K562 (cell line): ENCODE measurements around the gene HAUS3. TPM values are rescaled to one million over a fixed set of nuclear protein-coding genes. Genes with fewer than 3 reads are reported as not detected.

Source experiments
- C11orf30 ChIP-seq: fragments of 450-650 bp; IDR thresholded peaks from 2 replicates; pipeline ENCODE4 v1.6.1; 2016; ENCODE audit warnings: low read depth, mild to moderate bottlenecking
- CBFA2T3 ChIP-seq: fragments of 450-650 bp; IDR thresholded peaks from 2 replicates; pipeline ENCODE4 v1.6.1; 2017
- CTCFL ChIP-seq: IDR thresholded peaks from 2 replicates; pipeline ENCODE4 v1.6.1; 2011; ENCODE audit warnings: borderline replicate concordance, low read depth, mild to moderate bottlenecking, moderate library complexity, low read length; ENCODE audit not compliant: insufficient read depth, poor library complexity, severe bottlenecking
- NONO ChIP-seq, 2 experiments: fragments of 200-400 bp in 1 of 2; fragments of 450-650 bp in 1 of 2; formaldehyde crosslinking in 1 of 2; IDR thresholded peaks; 2 replicates each; pipeline ENCODE4 v1.6.1; 2017; ENCODE audit warnings: low read depth in 2 of 2, mild to moderate bottlenecking in 2 of 2, moderate library complexity in 2 of 2, low read length in 1 of 2
- ZNF316 ChIP-seq: fragments of 450-650 bp; IDR thresholded peaks from 2 replicates; pipeline ENCODE4 v1.6.1; 2016
- polyA plus RNA-seq, 8 experiments: library from polyadenylated mRNA; depleted of rRNA in 4 of 8; stranded (reverse) in 5 of 8; unstranded in 3 of 8; fragments of >200 nt; fragmentation: Nextera tagmentation in 2 of 8; fragmentation: Illumina TruSeq in 1 of 8; extraction: Ambion mirVana in 2 of 8; extraction: Trizol in 1 of 8; gene quantifications; 2 replicates each; pipeline versions ENCODE4 v1.2.1 to v1.2.3, GENCODE V29; 2011 to 2014; ENCODE audit warnings: inconsistent platforms in 1 of 8, missing spikeins in 1 of 8
- small RNA-seq: library from RNA; depleted of rRNA; stranded (forward); fragments of <200 nt; gene quantifications from one replicate; pipeline ENCODE3, GENCODE V24; 2014
- total RNA-seq, 7 experiments: library from RNA; depleted of rRNA in 6 of 7; stranded (reverse); fragments of >200 nt in 6 of 7; fragmentation: Illumina TruSeq in 2 of 7; extraction: Trizol in 2 of 7; gene quantifications; 2 replicates each; pipeline versions ENCODE4 v1.2.1 to v1.2.3, GENCODE V29; 2011 to 2021; ENCODE audit warnings: low replicate concordance in 1 of 7

The HAUS3 gene
- total and polyA plus RNA-seq, 9 of the 15 experiments (the other 6 are each of a cell fraction or from before 2014, with no cell fraction given): 8.9 to 25.7 (median 21.5) TPM

- TF ChIP-seq CTCFL: no peak
- TF ChIP-seq ZNF316: peak; percentile 72
- TF ChIP-seq CBFA2T3: no peak
- peak; percentile 52; the same call in 1 of the 2 replicates for TF ChIP-seq C11orf30
- TF ChIP-seq NONO (IDR thresholded peaks at IDR 0.05; ENCODE audit: low read depth in 2 of 2, low read length in 1 of 2): no peak
Observed at GRCh38 chr4:2178986-2179385, 62.9 kb downstream of the HAUS3 start (continued).

Small RNA genes within 50 kb of the gene (small RNA-seq; reads per million reads assigned to genes)
- gene COX6B1P5: not detected

Other genes with a start within 250 kb of the HAUS3 start
- 29.1 and 33.3 TPM in 2 replicates for gene NELFA, start 233.1 kb downstream of the HAUS3 start, total RNA-seq (2014; rRNA removed)
- 10.6 and 12.0 TPM in 2 replicates for gene NELFA, start 233.1 kb downstream of the HAUS3 start, total RNA-seq (2014; rRNA removed; fragmentation: Illumina TruSeq; extraction: Trizol)
- 16.4 and 18.9 TPM in 2 replicates for gene NELFA, start 233.1 kb downstream of the HAUS3 start, total RNA-seq (2015; rRNA removed; fragmentation: Illumina TruSeq; extraction: Trizol)
- 59.6 and 63.0 TPM in 2 replicates for gene NELFA, start 233.1 kb downstream of the HAUS3 start, total RNA-seq (2021)
- gene NELFA, start 233.1 kb downstream of the HAUS3 start, polyA plus RNA-seq (2011; rRNA removed): 12.9 and 28.3 TPM in 2 replicates
- 14.8 and 32.1 TPM in 2 replicates for gene NELFA, start 233.1 kb downstream of the HAUS3 start, polyA plus RNA-seq (2014; fragmentation: Illumina TruSeq; extraction: Trizol)
- gene NELFA, start 233.1 kb downstream of the HAUS3 start, polyA plus RNA-seq (2014; fragmentation: Nextera tagmentation; extraction: Ambion mirVana): 1 to 10 TPM in 1 of 2 experiments, under 1 TPM in 1; 0.76 to 1.4 TPM
- 33.6 and 36.5 TPM in 2 replicates for gene NELFA, start 233.1 kb downstream of the HAUS3 start, polyA plus RNA-seq (2014; rRNA removed)
- gene NAT8L, start 182.8 kb downstream of the HAUS3 start, total RNA-seq (2014; rRNA removed): 3.8 and 5.3 TPM in 2 replicates
- 0.62 and 0.67 TPM in 2 replicates for gene NAT8L, start 182.8 kb downstream of the HAUS3 start, total RNA-seq (2014; rRNA removed; fragmentation: Illumina TruSeq; extraction: Trizol)
- gene NAT8L, start 182.8 kb downstream of the HAUS3 start, total RNA-seq (2015; rRNA removed; fragmentation: Illumina TruSeq; extraction: Trizol): 1.5 and 1.7 TPM in 2 replicates
- 9.5 and 11.0 TPM in 2 replicates for gene NAT8L, start 182.8 kb downstream of the HAUS3 start, total RNA-seq (2021)
- 3.9 and 4.9 TPM in 2 replicates for gene NAT8L, start 182.8 kb downstream of the HAUS3 start, polyA plus RNA-seq (2011; rRNA removed)
- 1.5 and 3.1 TPM in 2 replicates for gene NAT8L, start 182.8 kb downstream of the HAUS3 start, polyA plus RNA-seq (2014; fragmentation: Illumina TruSeq; extraction: Trizol)
- gene NAT8L, start 182.8 kb downstream of the HAUS3 start, polyA plus RNA-seq (2014; fragmentation: Nextera tagmentation; extraction: Ambion mirVana): under 1 TPM; 0.06 to 0.07 TPM
- gene NAT8L, start 182.8 kb downstream of the HAUS3 start, polyA plus RNA-seq (2014; rRNA removed): 2.9 and 3.7 TPM in 2 replicates
- gene POLN, start within 50 bp of the HAUS3 start, total RNA-seq (2014; rRNA removed): 0.09 and 0.16 TPM in 2 replicates
- gene POLN, start within 50 bp of the HAUS3 start, total RNA-seq (2014; rRNA removed; fragmentation: Illumina TruSeq; extraction: Trizol): 0.47 and 0.70 TPM in 2 replicates
- gene POLN, start within 50 bp of the HAUS3 start, total RNA-seq (2015; rRNA removed; fragmentation: Illumina TruSeq; extraction: Trizol): 0.72 and 0.91 TPM in 2 replicates
- 0.45 and 0.58 TPM in 2 replicates for gene POLN, start within 50 bp of the HAUS3 start, total RNA-seq (2021)
- 0.54 and 0.70 TPM in 2 replicates for gene POLN, start within 50 bp of the HAUS3 start, polyA plus RNA-seq (2011; rRNA removed)
- gene POLN, start within 50 bp of the HAUS3 start, polyA plus RNA-seq (2014; fragmentation: Illumina TruSeq; extraction: Trizol): 0.15 and 0.33 TPM in 2 replicates
- under 1 TPM; 0.08 to 0.25 TPM for gene POLN, start within 50 bp of the HAUS3 start, polyA plus RNA-seq (2014; fragmentation: Nextera tagmentation; extraction: Ambion mirVana)
- gene POLN, start within 50 bp of the HAUS3 start, polyA plus RNA-seq (2014; rRNA removed): 0.32 and 0.46 TPM in 2 replicates
- 8.8 and 11.2 TPM in 2 replicates for gene MXD4, start 20.0 kb upstream of the HAUS3 start, total RNA-seq (2014; rRNA removed)
- gene MXD4, start 20.0 kb upstream of the HAUS3 start, total RNA-seq (2014; rRNA removed; fragmentation: Illumina TruSeq; extraction: Trizol): 1.3 and 1.7 TPM in 2 replicates
- gene MXD4, start 20.0 kb upstream of the HAUS3 start, total RNA-seq (2015; rRNA removed; fragmentation: Illumina TruSeq; extraction: Trizol): 5.9 and 6.1 TPM in 2 replicates
- gene MXD4, start 20.0 kb upstream of the HAUS3 start, total RNA-seq (2021): 13.5 and 14.0 TPM in 2 replicates
- gene MXD4, start 20.0 kb upstream of the HAUS3 start, polyA plus RNA-seq (2011; rRNA removed): 9.1 and 14.4 TPM in 2 replicates
- 4.4 and 7.0 TPM in 2 replicates for gene MXD4, start 20.0 kb upstream of the HAUS3 start, polyA plus RNA-seq (2014; fragmentation: Illumina TruSeq; extraction: Trizol)
- under 1 TPM; 0.06 to 0.29 TPM for gene MXD4, start 20.0 kb upstream of the HAUS3 start, polyA plus RNA-seq (2014; fragmentation: Nextera tagmentation; extraction: Ambion mirVana)
- 8.9 and 10.2 TPM in 2 replicates for gene MXD4, start 20.0 kb upstream of the HAUS3 start, polyA plus RNA-seq (2014; rRNA removed)
- gene ZFYVE28, start 176.5 kb upstream of the HAUS3 start, total RNA-seq (2014; rRNA removed): 11.9 and 15.6 TPM in 2 replicates
- gene ZFYVE28, start 176.5 kb upstream of the HAUS3 start, total RNA-seq (2014; rRNA removed; fragmentation: Illumina TruSeq; extraction: Trizol): 5.0 and 6.1 TPM in 2 replicates
- gene ZFYVE28, start 176.5 kb upstream of the HAUS3 start, total RNA-seq (2015; rRNA removed; fragmentation: Illumina TruSeq; extraction: Trizol): 10.7 and 11.0 TPM in 2 replicates
- gene ZFYVE28, start 176.5 kb upstream of the HAUS3 start, total RNA-seq (2021): 24.8 and 25.1 TPM in 2 replicates
- 8.2 and 13.7 TPM in 2 replicates for gene ZFYVE28, start 176.5 kb upstream of the HAUS3 start, polyA plus RNA-seq (2011; rRNA removed)
- 8.9 and 10.3 TPM in 2 replicates for gene ZFYVE28, start 176.5 kb upstream of the HAUS3 start, polyA plus RNA-seq (2014; fragmentation: Illumina TruSeq; extraction: Trizol)
- 1 to 10 TPM; 1.3 to 2.1 TPM for gene ZFYVE28, start 176.5 kb upstream of the HAUS3 start, polyA plus RNA-seq (2014; fragmentation: Nextera tagmentation; extraction: Ambion mirVana)
- 16.2 and 20.0 TPM in 2 replicates for gene ZFYVE28, start 176.5 kb upstream of the HAUS3 start, polyA plus RNA-seq (2014; rRNA removed)
- gene CFAP99, start 176.8 kb upstream of the HAUS3 start, total RNA-seq (2014; rRNA removed): 0.12 TPM in 1 of 2 replicates, not detected in the other
- gene CFAP99, start 176.8 kb upstream of the HAUS3 start, total RNA-seq (2014; rRNA removed; fragmentation: Illumina TruSeq; extraction: Trizol): not detected in 2 replicates
- not detected in 2 replicates for gene CFAP99, start 176.8 kb upstream of the HAUS3 start, total RNA-seq (2015; rRNA removed; fragmentation: Illumina TruSeq; extraction: Trizol)
- gene CFAP99, start 176.8 kb upstream of the HAUS3 start, total RNA-seq (2021): 0.18 and 0.22 TPM in 2 replicates
- gene CFAP99, start 176.8 kb upstream of the HAUS3 start, polyA plus RNA-seq (2011; rRNA removed): 0.07 and 0.12 TPM in 2 replicates
- gene CFAP99, start 176.8 kb upstream of the HAUS3 start, polyA plus RNA-seq (2014; fragmentation: Illumina TruSeq; extraction: Trizol): 0.09 and 0.17 TPM in 2 replicates
- gene CFAP99, start 176.8 kb upstream of the HAUS3 start, polyA plus RNA-seq (2014; fragmentation: Nextera tagmentation; extraction: Ambion mirVana): not detected
- gene CFAP99, start 176.8 kb upstream of the HAUS3 start, polyA plus RNA-seq (2014; rRNA removed): not detected in 2 replicates
- gene RNF4, start 227.0 kb upstream of the HAUS3 start, total RNA-seq (2014; rRNA removed): 32.1 and 35.5 TPM in 2 replicates
- gene RNF4, start 227.0 kb upstream of the HAUS3 start, total RNA-seq (2014; rRNA removed; fragmentation: Illumina TruSeq; extraction: Trizol): 38.0 and 40.9 TPM in 2 replicates
- gene RNF4, start 227.0 kb upstream of the HAUS3 start, total RNA-seq (2015; rRNA removed; fragmentation: Illumina TruSeq; extraction: Trizol): 46.0 and 47.1 TPM in 2 replicates
- 43.5 and 49.1 TPM in 2 replicates for gene RNF4, start 227.0 kb upstream of the HAUS3 start, total RNA-seq (2021)
- 51.5 and 54.7 TPM in 2 replicates for gene RNF4, start 227.0 kb upstream of the HAUS3 start, polyA plus RNA-seq (2011; rRNA removed)
- 40.4 and 44.8 TPM in 2 replicates for gene RNF4, start 227.0 kb upstream of the HAUS3 start, polyA plus RNA-seq (2014; fragmentation: Illumina TruSeq; extraction: Trizol)
- gene RNF4, start 227.0 kb upstream of the HAUS3 start, polyA plus RNA-seq (2014; fragmentation: Nextera tagmentation; extraction: Ambion mirVana): 10 to 100 TPM; 19.2 to 59.3 TPM
- gene RNF4, start 227.0 kb upstream of the HAUS3 start, polyA plus RNA-seq (2014; rRNA removed): 32.6 and 35.2 TPM in 2 replicates